Lung (tissue), 12 donors: ENCODE results near the gene CACNA1D. TPM values are rescaled to one million over a fixed set of nuclear protein-coding genes. Genes with fewer than 3 reads are reported as not detected.

Experiments used
- ATAC-seq: fragments of 200-7000 bp; cut with Tn5 transposase; one replicate; pipeline ENCODE4 v1.9.1; 2020; ENCODE audit warnings: moderate number of reproducible peaks; ENCODE audit not compliant: insufficient read depth, low FRiP score
- DNase-seq, 3 donors: peaks; one replicate each; pipeline ENCODE4 v3.0.0-alpha.2; 2013 to 2017
- H3K27ac ChIP-seq, 2 donors: one replicate each; pipeline ENCODE4 v1.5.1; 2013; ENCODE audit warnings: mild to moderate bottlenecking in 2 of 2, moderate library complexity in 2 of 2, control low read depth in 1 of 2, inconsistent platforms in 1 of 2, low read depth in 1 of 2, low read length in 1 of 2
- H3K27me3 ChIP-seq, 3 donors: one replicate each; pipeline ENCODE4 v1.5.1; 2013; ENCODE audit warnings: low read length in 2 of 3; ENCODE audit not compliant: control insufficient read depth in 3 of 3, insufficient read depth in 3 of 3
- H3K36me3 ChIP-seq, 4 donors: one replicate each; pipeline ENCODE4 v1.5.1; 2013; ENCODE audit warnings: low read length in 4 of 4, mild to moderate bottlenecking in 1 of 4, moderate library complexity in 1 of 4; ENCODE audit not compliant: control insufficient read depth in 4 of 4, insufficient read depth in 4 of 4
- H3K4me1 ChIP-seq, 5 donors: one replicate each; pipeline ENCODE4 v1.5.1; 2013; ENCODE audit warnings: low read length in 5 of 5, mild to moderate bottlenecking in 2 of 5, moderate library complexity in 1 of 5; ENCODE audit not compliant: control insufficient read depth in 5 of 5, insufficient read depth in 5 of 5
- H3K4me3 ChIP-seq: one replicate; pipeline ENCODE4 v1.5.1; 2013; ENCODE audit warnings: mild to moderate bottlenecking, control low read depth, moderate library complexity
- H3K9ac ChIP-seq, 2 donors: one replicate each; pipeline ENCODE4 v1.5.1; 2013; ENCODE audit warnings: low read length in 2 of 2, control low read depth in 1 of 2; ENCODE audit not compliant: insufficient read depth in 1 of 2
- H3K9me3 ChIP-seq, 4 donors: one replicate each; pipeline ENCODE4 v1.5.1; 2013; ENCODE audit warnings: low read length in 3 of 4, mild to moderate bottlenecking in 1 of 4, moderate library complexity in 1 of 4; ENCODE audit not compliant: control insufficient read depth in 4 of 4, insufficient read depth in 3 of 4
- CTCF ChIP-seq: IDR thresholded peaks from 2 replicates; pipeline ENCODE4 v1.5.1; 2012; ENCODE audit warnings: mild to moderate bottlenecking; ENCODE audit errors: control extremely low read depth, extremely low read depth
- WGBS, 2 donors: extraction: QIAGEN DNeasy Blood & Tissue Kit; methylation state at CpG; one replicate each; pipeline ENCODE4 v1.1.7; 2013; 5-methylcytosine and 5-hydroxymethylcytosine counted together
- polyA plus RNA-seq, 2 donors: library from polyadenylated mRNA; stranded (reverse); fragments of 200-250 nt; gene quantifications; one replicate each; pipeline ENCODE4 v1.2.1, GENCODE V29; 2013
- total RNA-seq, 2 donors: library from RNA; depleted of rRNA in 1 of 2; stranded (reverse); fragments of >200 nt in 1 of 2; gene quantifications; one replicate each; pipeline ENCODE4 v1.2.1, GENCODE V29; 2014 to 2021
- donor health status: control.
- donor health status: control.
- donor health status: Bipolar disorder and iron deficiency.
- donor health status: healthy.
- donor health status: DM: yes; HTN: yes; CAD: no.

Gene CACNA1D
- total and polyA plus RNA-seq, 4 donors = 2.7 to 96.8 (median 23.1) TPM

- no peak for TF ChIP-seq CTCF
- no peak for ATAC-seq
These were observed 300.2 kb downstream of the CACNA1D start for GRCh38 chr3:53794597-53794996.

DNA sequence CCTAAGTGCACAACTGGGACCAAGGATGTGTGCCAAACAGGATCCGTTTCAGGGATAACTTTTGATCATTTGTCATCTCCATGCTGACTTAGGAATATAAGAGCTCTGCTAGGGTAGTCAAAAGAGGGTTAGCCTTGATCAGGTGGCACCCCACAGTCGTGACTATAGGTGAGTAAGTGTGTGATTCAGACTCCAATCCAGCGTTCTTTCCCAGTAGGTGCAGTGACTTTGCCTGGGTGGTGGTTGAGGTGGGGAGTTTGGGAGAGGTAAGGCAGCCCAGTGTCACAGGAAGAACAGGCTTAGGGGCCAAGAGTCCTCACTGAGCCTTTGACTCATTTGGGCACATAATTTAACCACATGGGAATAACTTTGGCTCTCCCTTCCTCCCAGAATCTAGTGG, 300.8 kb downstream of the CACNA1D start:
- H3K4me3 ChIP-seq = no peak overlapping the region
- no peak for DNase-seq

More at GRCh38 chr3:53794597-53794996, 300.2 kb downstream of the CACNA1D start:
- Histone ChIP-seq H3K27me3 (no peaks in the 10 kb centered on the region), H3K27ac (no peak overlapping the region), H3K4me3 (no peak overlapping the region), H3K9ac (no peak overlapping the region), H3K4me1 (peaks cover 0 to 6% (median 0%) of the 10 kb centered on the region in 5 donors), H3K9me3 (no peaks in the 10 kb centered on the region), H3K36me3 (peaks cover 0 to 14% (median 6%) of the 10 kb centered on the region in 4 donors)
- DNase-seq = no peak
- WGBS, 2 donors = 72 to 83% methylated on average over 3 of the region's 3 CpGs

GRCh38 chr3:53795789-53796560, 301.6 kb downstream of the CACNA1D start:
- ATAC-seq (no peak), DNase-seq (peak in 2 of 3 donors; percentile 21 to 27)
- no peaks in the 10 kb centered on the region for H3K9me3 ChIP-seq
- no peak overlapping the region for H3K4me3 ChIP-seq
- peaks cover 0 to 6% (median 0%) of the 10 kb centered on the region in 5 donors for H3K4me1 ChIP-seq
- no peaks in the 10 kb centered on the region for H3K27me3 ChIP-seq
- H3K27ac ChIP-seq = no peak overlapping the region
- 52 to 70% methylated on average over 12 of the region's 12 CpGs for WGBS, 2 donors
- H3K36me3 ChIP-seq = peaks cover 0 to 23% (median 9%) of the 10 kb centered on the region in 4 donors
- no peak for TF ChIP-seq CTCF
- no peak overlapping the region for H3K9ac ChIP-seq

More for the DNA sequence above, 300.8 kb downstream of the CACNA1D start:
- no peak for TF ChIP-seq CTCF
- Histone ChIP-seq H3K9ac (no peak overlapping the region), H3K4me1 (peaks cover 0 to 6% (median 0%) of the 10 kb centered on the region in 5 donors), H3K27me3 (no peaks in the 10 kb centered on the region), H3K27ac (no peak overlapping the region), H3K36me3 (peaks cover 0 to 18% (median 6%) of the 10 kb centered on the region in 4 donors), H3K9me3 (no peaks in the 10 kb centered on the region)
- no peak for ATAC-seq
- WGBS, 2 donors = 72 to 88% methylated on average over 3 of the region's 3 CpGs
